Measurements from ENCODE around the gene KCNAB2.

GRCh38 chr1:6012529-6013318, 33.0 kb upstream of the KCNAB2 start:
- no peak for TF ChIP-seq CTCF (conservative IDR thresholded peaks at IDR 0.05; ENCODE audit: low read depth, low read length)
- TF ChIP-seq EZH2 (IDR thresholded peaks at IDR 0.05; ENCODE audit: low read length, unreplicated experiment): no peak
